H1 (cell line): ENCODE results near the gene ZNF423. TPM values are rescaled to one million over a fixed set of nuclear protein-coding genes. Genes with fewer than 3 reads are reported as not detected.

Experiments
- CBX5 ChIP-seq: fragments of 300-800, 300-1000 bp; sonication (generic); IDR thresholded peaks from 2 replicates; pipeline ENCODE4 v1.7.1; 2016; ENCODE audit warnings: antibody characterized with exemption, low read length, low read depth
- CHD1 ChIP-seq: IDR thresholded peaks from 2 replicates; pipeline ENCODE4 v1.6.1; 2012; ENCODE audit warnings: low read depth, low read length, improper control_type of control experiment
- EP300 ChIP-seq, 2 experiments: IDR thresholded peaks; 1 replicate in 1 of 2; 2 replicates in 1 of 2; pipeline ENCODE4 v1.6.1; 2011 to 2012; ENCODE audit warnings: low read depth in 2 of 2, low read length in 2 of 2, mild to moderate bottlenecking in 2 of 2, borderline replicate concordance in 1 of 2, inconsistent platforms in 1 of 2, moderate library complexity in 1 of 2
- SAP30 ChIP-seq: fragments of 300-600 bp; sonication (generic); IDR thresholded peaks from 2 replicates; pipeline ENCODE4 v1.7.1; 2012; ENCODE audit warnings: low read length, moderate library complexity, mild to moderate bottlenecking, inconsistent platforms; ENCODE audit not compliant: insufficient read depth, insufficient replicate concordance
- SIX5 ChIP-seq: IDR thresholded peaks from 2 replicates; pipeline ENCODE4 v1.6.1; 2011; ENCODE audit warnings: mild to moderate bottlenecking, low read depth, low read length
- SRF ChIP-seq: IDR thresholded peaks from 2 replicates; pipeline ENCODE4 v1.6.1; 2011; ENCODE audit warnings: mild to moderate bottlenecking, low read depth, low read length, moderate library complexity
- polyA plus RNA-seq, 7 experiments: library from polyadenylated mRNA; depleted of rRNA in 3 of 7; stranded (reverse) in 5 of 7; unstranded in 2 of 7; fragments of >200 nt in 5 of 7; fragments of 200-250 nt in 2 of 7; gene quantifications; 1 replicate in 5 of 7; 2 replicates in 1 of 7; 4 replicates in 1 of 7; pipeline versions ENCODE4 v1.2.1 to v1.2.3, GENCODE V29; 2011 to 2013; ENCODE audit warnings: missing spikeins in 2 of 7, mixed read lengths in 2 of 7
- total RNA-seq: library from RNA; stranded (reverse); fragmentation: NEBNext Ultra II Directional; extraction: Animal tissue kit (Norgen Biotek cat#: 25700); gene quantifications from 2 replicates; pipeline ENCODE4 v1.2.1, GENCODE V29; 2021

Gene ZNF423
- total and polyA plus RNA-seq, 2 of the 8 experiments (the other 6 are each of a cell fraction or from before 2014, with no cell fraction given) = 38.2 to 52.3 TPM

GRCh38 chr16:49786926-49787557, 68.9 kb downstream of the ZNF423 start (continued):
- TF ChIP-seq SIX5 (no peak), SAP30 (no peak), CBX5 (no peak), EP300 (IDR thresholded peaks at IDR 0.05; ENCODE audit: borderline replicate concordance in 1 of 2, low read depth in 2 of 2, low read length in 2 of 2) (no peak), SRF (no peak), CHD1 (no peak)
